SK-N-SH (cell line): Measurements from ENCODE around the gene LIMK1. TPM values are rescaled to one million over a fixed set of nuclear protein-coding genes. Genes with fewer than 3 reads are reported as not detected.

Experiments
- CTCF ChIA-PET: fragments of 300-600, 350-600 bp; formaldehyde crosslinking; extraction: SDS; loops from one replicate; lab custom pipeline; 2021; lab: Yijun Ruan, JAX
- POLR2A ChIA-PET: fragments of 350-600 bp; sonication (Branson Sonifier 250); formaldehyde crosslinking; extraction: SDS; loops from one replicate; lab custom pipeline; 2020; ENCODE audit warnings: antibody characterized with exemption, inconsistent platforms; lab: Yijun Ruan, JAX
- DNase-seq: peaks from one replicate; pipeline ENCODE4 v3.0.0; 2012
- H2AFZ ChIP-seq: fragments of 200-600 bp; sonication (generic); 2 replicates; pipeline ENCODE4 v1.8.1; 2016; ENCODE audit warnings: antibody characterized with exemption, mild to moderate bottlenecking, low read depth
- H3F3A ChIP-seq: fragments of 200-600 bp; sonication (generic); replicated peaks from 2 replicates; pipeline ENCODE3; 2016; ENCODE audit warnings: antibody characterized with exemption, mild to moderate bottlenecking; ENCODE audit not compliant: insufficient read depth
- H3K27ac ChIP-seq, 2 experiments: fragments of 200-500 bp in 1 of 2; fragments of 200-600 bp in 1 of 2; sonication (Bioruptor generic) in 1 of 2; sonication (generic), shearing (Covaris generic) in 1 of 2; 2 replicates each; pipeline versions ENCODE4 v1.5.1 to v1.6.1; 2014 to 2016; ENCODE audit warnings: low read depth in 2 of 2, inconsistent platforms in 1 of 2, low read length in 1 of 2, mild to moderate bottlenecking in 1 of 2, mixed read lengths in 1 of 2
- H3K27me3 ChIP-seq: fragments of 200-600 bp; sonication (generic), shearing (Covaris generic); 2 replicates; pipeline ENCODE4 v1.6.1; 2016; ENCODE audit warnings: mixed run types; ENCODE audit not compliant: insufficient read depth
- H3K36me3 ChIP-seq, 2 experiments: fragments of 200-500 bp in 1 of 2; fragments of 200-600 bp in 1 of 2; sonication (Bioruptor generic) in 1 of 2; sonication (generic) in 1 of 2; replicated peaks in 1 of 2; 2 replicates each; pipeline versions ENCODE3 to v1.5.1; 2014 to 2016; ENCODE audit warnings: low read length in 1 of 2, mild to moderate bottlenecking in 1 of 2; ENCODE audit not compliant: insufficient read depth in 2 of 2, control insufficient read depth in 1 of 2
- H3K4me1 ChIP-seq, 2 experiments: fragments of 200-500 bp in 1 of 2; fragments of 200-600 bp in 1 of 2; sonication (Bioruptor generic) in 1 of 2; sonication (generic), shearing (Covaris generic) in 1 of 2; 2 replicates each; pipeline versions ENCODE4 v1.5.1 to v1.6.1; 2014 to 2016; ENCODE audit warnings: low read depth in 1 of 2, low read length in 1 of 2, mixed run types in 1 of 2; ENCODE audit not compliant: insufficient read depth in 2 of 2, control insufficient read depth in 1 of 2
- H3K4me2 ChIP-seq: fragments of 200-600 bp; sonication (generic), shearing (Covaris generic); 2 replicates; pipeline ENCODE4 v1.6.1; 2017; ENCODE audit warnings: mixed run types
- H3K4me3 ChIP-seq, 2 experiments: fragments of 200-500 bp in 1 of 2; fragments of 200-600 bp in 1 of 2; sonication (Bioruptor generic) in 1 of 2; sonication (generic), shearing (Covaris generic) in 1 of 2; 2 replicates each; pipeline versions ENCODE4 v1.5.1 to v1.8.1; 2014 to 2016; ENCODE audit warnings: low read depth in 2 of 2, inconsistent platforms in 1 of 2, low read length in 1 of 2, mild to moderate bottlenecking in 1 of 2, mixed read lengths in 1 of 2, moderate library complexity in 1 of 2
- H3K79me2 ChIP-seq: fragments of 200-600 bp; sonication (generic); 2 replicates; pipeline ENCODE4 v1.8.1; 2017; ENCODE audit warnings: mild to moderate bottlenecking; ENCODE audit not compliant: insufficient read depth
- H3K9ac ChIP-seq: fragments of 200-600 bp; sonication (generic); 2 replicates; pipeline ENCODE4 v1.6.1; 2017; ENCODE audit warnings: mixed run types
- H3K9me2 ChIP-seq: fragments of 200-600 bp; sonication (generic); 2 replicates; pipeline ENCODE4 v1.6.1; 2017; ENCODE audit warnings: mixed run types
- H3K9me3 ChIP-seq: fragments of 200-600 bp; sonication (generic); 2 replicates; pipeline ENCODE4 v1.6.1; 2017; ENCODE audit warnings: mixed run types, mild to moderate bottlenecking, moderate library complexity
- H4K20me1 ChIP-seq: fragments of 200-600 bp; sonication (generic); 2 replicates; pipeline ENCODE4 v1.6.1; 2017; ENCODE audit warnings: mild to moderate bottlenecking, mixed run types; ENCODE audit not compliant: insufficient read depth
- CHD2 ChIP-seq: fragments of 150-350 bp; IDR thresholded peaks from 2 replicates; pipeline ENCODE4 v1.6.1; 2018; ENCODE audit warnings: low read length; ENCODE audit not compliant: partially characterized antibody
- ELF1 ChIP-seq: IDR thresholded peaks from 2 replicates; pipeline ENCODE4 v1.4.0; 2012
- EZH2phosphoT487 ChIP-seq: fragments of 200-600 bp; sonication (generic); IDR thresholded peaks from 2 replicates; pipeline ENCODE4 v1.6.1; 2017; ENCODE audit warnings: low read depth, mixed run types, mild to moderate bottlenecking, antibody characterized with exemption, moderate library complexity, borderline replicate concordance
- FOSL2 ChIP-seq: IDR thresholded peaks from 2 replicates; pipeline ENCODE4 v1.4.0; 2012; ENCODE audit warnings: low read depth, mild to moderate bottlenecking, moderate library complexity, borderline replicate concordance
- FOXJ3 ChIP-seq: sonication (generic); formaldehyde crosslinking; IDR thresholded peaks from 2 replicates; pipeline ENCODE4 v1.5.1; 2020; ENCODE audit warnings: mild to moderate bottlenecking, missing genetic modification reagents
- FOXM1 ChIP-seq: IDR thresholded peaks from 2 replicates; pipeline ENCODE4 v1.4.0; 2012; ENCODE audit warnings: low read depth, mild to moderate bottlenecking
- JUND ChIP-seq: IDR thresholded peaks from 2 replicates; pipeline ENCODE4 v1.4.0; 2012
- RAD21 ChIP-seq: IDR thresholded peaks from 2 replicates; pipeline ENCODE4 v1.6.1; 2012; ENCODE audit warnings: mild to moderate bottlenecking, low read length
- RCOR1 ChIP-seq: fragments of 150-350 bp; IDR thresholded peaks from 2 replicates; pipeline ENCODE4 v1.6.1; 2017; ENCODE audit warnings: antibody characterized with exemption, low read length
- RFX5 ChIP-seq: IDR thresholded peaks from 2 replicates; pipeline ENCODE4 v1.6.1; 2012; ENCODE audit warnings: mild to moderate bottlenecking, improper control_type of control experiment, low read length
- SMC3 ChIP-seq: IDR thresholded peaks from 2 replicates; pipeline ENCODE4 v1.6.1; 2012; ENCODE audit warnings: low read depth, low read length, improper control_type of control experiment
- TCF12 ChIP-seq: IDR thresholded peaks from 2 replicates; pipeline ENCODE4 v1.4.0; 2012
- YY1 ChIP-seq: IDR thresholded peaks from 2 replicates; pipeline ENCODE4 v1.4.0; 2012; ENCODE audit warnings: low read depth, mild to moderate bottlenecking
- WGBS: methylation state at CpG from one replicate; pipeline ENCODE4 v1.1.6; 2017; ENCODE audit warnings: low lambda C conversion rate; 5-methylcytosine and 5-hydroxymethylcytosine counted together
- polyA plus RNA-seq, 3 experiments: library from polyadenylated mRNA; depleted of rRNA; stranded (reverse); fragments of >200 nt; gene quantifications; 2 replicates each; pipeline ENCODE4 v1.2.3, GENCODE V29; 2012
- TF ChIP-seq, protein P1 (sequence below): fragments of 200-600 bp; sonication (generic); IDR thresholded peaks from 2 replicates; pipeline ENCODE4 v1.6.1; 2017; ENCODE audit warnings: antibody characterized with exemption, mild to moderate bottlenecking, moderate library complexity
- TF ChIP-seq, protein P2 (sequence below): fragments of 150-350 bp; IDR thresholded peaks from 2 replicates; pipeline ENCODE4 v1.6.1; 2017; ENCODE audit warnings: antibody characterized with exemption, low read length, low read depth, borderline replicate concordance
- TF ChIP-seq, protein P3 (sequence below): IDR thresholded peaks from 2 replicates; pipeline ENCODE4 v1.4.0; 2012; ENCODE audit warnings: low read depth, borderline replicate concordance
- TF ChIP-seq, protein P4 (sequence below): fragments of 150-350 bp; IDR thresholded peaks from 2 replicates; pipeline ENCODE4 v1.6.1; 2016; ENCODE audit warnings: mild to moderate bottlenecking, low read depth, low read length

The LIMK1 gene
- polyA plus RNA-seq, 1 of the 3 experiments (the other 2 are of a cell fraction) = 86.6 TPM

DNA sequence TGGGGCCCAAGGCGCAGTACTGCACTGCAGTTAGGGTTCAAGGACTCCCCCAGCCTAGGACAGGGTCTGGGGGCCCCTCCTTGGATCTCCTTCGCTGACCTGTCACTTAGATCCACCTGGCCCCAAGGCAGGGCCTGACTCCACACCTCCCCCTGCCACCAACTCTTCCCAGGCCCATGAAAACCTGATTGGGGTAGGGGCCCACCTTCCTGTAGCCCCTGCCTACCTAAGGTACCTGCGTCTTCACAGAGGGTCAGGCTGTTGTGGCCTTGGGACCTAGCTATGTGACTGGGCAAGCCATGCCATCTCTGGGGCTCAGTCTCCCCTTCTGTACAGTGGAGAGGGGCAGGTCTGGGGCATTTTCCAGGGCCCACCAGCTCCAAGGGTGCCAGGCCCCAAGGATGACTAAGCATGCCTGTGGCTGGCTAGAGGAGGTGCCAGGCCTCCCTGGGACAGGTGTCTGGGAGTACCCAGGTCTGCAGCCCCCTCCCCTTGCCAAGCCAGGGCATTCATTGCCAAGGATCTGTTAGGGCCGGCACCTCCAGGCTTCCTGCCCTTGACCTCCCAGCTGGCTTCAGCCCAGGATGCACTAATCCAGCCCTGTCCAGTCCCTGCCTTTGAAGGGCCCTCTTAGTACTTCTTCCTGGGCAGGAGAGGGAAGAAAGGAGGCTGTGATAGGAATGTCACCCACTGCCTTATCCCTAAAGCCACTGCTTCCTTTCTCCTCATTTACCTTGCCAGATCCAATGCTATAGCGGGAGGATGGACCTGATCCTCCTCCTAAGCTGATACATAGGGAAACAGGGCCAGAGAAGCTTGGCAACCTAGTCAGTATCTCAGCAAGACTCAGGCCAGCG lies 1.3 kb downstream of the LIMK1 start:
- H2AFZ ChIP-seq = no peak overlapping the region
- peak overlapping the region; percentile 57 to 98 for H3K4me3 ChIP-seq
- H3K79me2 ChIP-seq = peaks cover 61% of the 10 kb centered on the region
- CTCF ChIA-PET = interaction anchor here (1.1 to 1.5 kb wide), 2 partner anchors 58 to 316 kb away, joined by 4 to 6 read pairs; no protein-coding TSS in a partner anchor
- H3K4me1 ChIP-seq = peaks cover 16 to 20% of the 10 kb centered on the region in 2 experiments; a peak in 3 of 4 replicates
- H3K9me3 ChIP-seq = no peaks in the 10 kb centered on the region
- H3K27ac ChIP-seq = peak overlapping the region; percentile 51 to 86
- peak; percentile 27 for DNase-seq
- peaks cover 15 to 41% of the 10 kb centered on the region in 2 experiments for H3K36me3 ChIP-seq
- no peak for TF ChIP-seq JUND
- no peak for TF ChIP-seq RFX5
- no peak for TF ChIP-seq FOXM1
- no peak for TF ChIP-seq CHD2
- no peak for TF ChIP-seq YY1
- no peak for TF ChIP-seq FOSL2
- TF ChIP-seq EZH2phosphoT487 = no peak
- TF ChIP-seq ELF1 = no peak
- TF ChIP-seq, protein P1, sequence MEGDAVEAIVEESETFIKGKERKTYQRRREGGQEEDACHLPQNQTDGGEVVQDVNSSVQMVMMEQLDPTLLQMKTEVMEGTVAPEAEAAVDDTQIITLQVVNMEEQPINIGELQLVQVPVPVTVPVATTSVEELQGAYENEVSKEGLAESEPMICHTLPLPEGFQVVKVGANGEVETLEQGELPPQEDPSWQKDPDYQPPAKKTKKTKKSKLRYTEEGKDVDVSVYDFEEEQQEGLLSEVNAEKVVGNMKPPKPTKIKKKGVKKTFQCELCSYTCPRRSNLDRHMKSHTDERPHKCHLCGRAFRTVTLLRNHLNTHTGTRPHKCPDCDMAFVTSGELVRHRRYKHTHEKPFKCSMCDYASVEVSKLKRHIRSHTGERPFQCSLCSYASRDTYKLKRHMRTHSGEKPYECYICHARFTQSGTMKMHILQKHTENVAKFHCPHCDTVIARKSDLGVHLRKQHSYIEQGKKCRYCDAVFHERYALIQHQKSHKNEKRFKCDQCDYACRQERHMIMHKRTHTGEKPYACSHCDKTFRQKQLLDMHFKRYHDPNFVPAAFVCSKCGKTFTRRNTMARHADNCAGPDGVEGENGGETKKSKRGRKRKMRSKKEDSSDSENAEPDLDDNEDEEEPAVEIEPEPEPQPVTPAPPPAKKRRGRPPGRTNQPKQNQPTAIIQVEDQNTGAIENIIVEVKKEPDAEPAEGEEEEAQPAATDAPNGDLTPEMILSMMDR = no peak
- TF ChIP-seq, protein P2, sequence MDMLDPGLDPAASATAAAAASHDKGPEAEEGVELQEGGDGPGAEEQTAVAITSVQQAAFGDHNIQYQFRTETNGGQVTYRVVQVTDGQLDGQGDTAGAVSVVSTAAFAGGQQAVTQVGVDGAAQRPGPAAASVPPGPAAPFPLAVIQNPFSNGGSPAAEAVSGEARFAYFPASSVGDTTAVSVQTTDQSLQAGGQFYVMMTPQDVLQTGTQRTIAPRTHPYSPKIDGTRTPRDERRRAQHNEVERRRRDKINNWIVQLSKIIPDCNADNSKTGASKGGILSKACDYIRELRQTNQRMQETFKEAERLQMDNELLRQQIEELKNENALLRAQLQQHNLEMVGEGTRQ = no peak
- no peak for TF ChIP-seq RCOR1
- no peak; the same call in 1 of the 2 replicates for TF ChIP-seq FOXJ3
- TF ChIP-seq, all 33 proteins: peak for 0
- Histone ChIP-seq H3K27me3 (no peaks in the 10 kb centered on the region), H3K4me2 (peak overlapping the region; percentile 98), H3K9me2 (no peaks in the 10 kb centered on the region), H4K20me1 (no peaks in the 10 kb centered on the region), H3F3A (peaks cover 24% of the 10 kb centered on the region), H3K9ac (peak overlapping the region; percentile 97)
- POLR2A ChIA-PET = interaction anchor here (0.7 to 2.1 kb wide), 5 partner anchors 9 to 89 kb away, joined by 3 to 12 read pairs (median 3); partner anchors contain the start of gene EIF4H
- WGBS = 58% methylated on average over 5 of the region's 6 CpGs

- Histone ChIP-seq H2AFZ (no peak overlapping the region), H3K9ac (no peak overlapping the region), H3K9me3 (no peaks in the 10 kb centered on the region), H3K27me3 (no peaks in the 10 kb centered on the region), H3K27ac (no peak overlapping the region), H3K4me2 (no peak overlapping the region), H3K79me2 (peaks cover 84% of the 10 kb centered on the region), H4K20me1 (no peaks in the 10 kb centered on the region), H3K4me3 (no peak overlapping the region), H3K9me2 (no peaks in the 10 kb centered on the region), H3K4me1 (peaks cover 24 to 32% of the 10 kb centered on the region in 2 experiments; a peak in 3 of 4 replicates), H3F3A (peaks cover 35% of the 10 kb centered on the region), H3K36me3 (peaks cover 15 to 52% of the 10 kb centered on the region in 2 experiments)
- WGBS = 98% methylated on average over 10 of the region's 10 CpGs
- POLR2A ChIA-PET = no interaction called here
- no peak for DNase-seq
- CTCF ChIA-PET = interaction anchor here (0.7 to 1.7 kb wide), 4 partner anchors 20 to 132 kb away, joined by 3 to 6 read pairs (median 4); no protein-coding TSS in a partner anchor
- TF ChIP-seq, protein P3, sequence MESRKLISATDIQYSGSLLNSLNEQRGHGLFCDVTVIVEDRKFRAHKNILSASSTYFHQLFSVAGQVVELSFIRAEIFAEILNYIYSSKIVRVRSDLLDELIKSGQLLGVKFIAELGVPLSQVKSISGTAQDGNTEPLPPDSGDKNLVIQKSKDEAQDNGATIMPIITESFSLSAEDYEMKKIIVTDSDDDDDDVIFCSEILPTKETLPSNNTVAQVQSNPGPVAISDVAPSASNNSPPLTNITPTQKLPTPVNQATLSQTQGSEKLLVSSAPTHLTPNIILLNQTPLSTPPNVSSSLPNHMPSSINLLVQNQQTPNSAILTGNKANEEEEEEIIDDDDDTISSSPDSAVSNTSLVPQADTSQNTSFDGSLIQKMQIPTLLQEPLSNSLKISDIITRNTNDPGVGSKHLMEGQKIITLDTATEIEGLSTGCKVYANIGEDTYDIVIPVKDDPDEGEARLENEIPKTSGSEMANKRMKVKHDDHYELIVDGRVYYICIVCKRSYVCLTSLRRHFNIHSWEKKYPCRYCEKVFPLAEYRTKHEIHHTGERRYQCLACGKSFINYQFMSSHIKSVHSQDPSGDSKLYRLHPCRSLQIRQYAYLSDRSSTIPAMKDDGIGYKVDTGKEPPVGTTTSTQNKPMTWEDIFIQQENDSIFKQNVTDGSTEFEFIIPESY = no peak
- no peak for TF ChIP-seq JUND
- TF ChIP-seq RAD21 = no peak
- TF ChIP-seq, protein P1 = no peak
- no peak for TF ChIP-seq SMC3
- TF ChIP-seq, protein P4, sequence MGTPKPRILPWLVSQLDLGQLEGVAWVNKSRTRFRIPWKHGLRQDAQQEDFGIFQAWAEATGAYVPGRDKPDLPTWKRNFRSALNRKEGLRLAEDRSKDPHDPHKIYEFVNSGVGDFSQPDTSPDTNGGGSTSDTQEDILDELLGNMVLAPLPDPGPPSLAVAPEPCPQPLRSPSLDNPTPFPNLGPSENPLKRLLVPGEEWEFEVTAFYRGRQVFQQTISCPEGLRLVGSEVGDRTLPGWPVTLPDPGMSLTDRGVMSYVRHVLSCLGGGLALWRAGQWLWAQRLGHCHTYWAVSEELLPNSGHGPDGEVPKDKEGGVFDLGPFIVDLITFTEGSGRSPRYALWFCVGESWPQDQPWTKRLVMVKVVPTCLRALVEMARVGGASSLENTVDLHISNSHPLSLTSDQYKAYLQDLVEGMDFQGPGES = no peak
- TF ChIP-seq TCF12 = no peak
Observed at GRCh38 chr7:74087791-74088453, 4.3 kb downstream of the LIMK1 start.
